K562 (cell line): ENCODE data around the gene SF3B1. TPM values are rescaled to one million over a fixed set of nuclear protein-coding genes. Genes with fewer than 3 reads are reported as not detected.

Source experiments
- ATAC-seq: fragments of 200-7000 bp; cut with Tn5 transposase; 3 replicates; pipeline ENCODE4 v1.9.1; 2020; ENCODE audit warnings: moderate library complexity
- BruUV-seq: library from RNA; stranded (reverse); fragments of 400-500 nt; replicated peaks from 2 replicates; lab custom pipeline; 2021; lab: Mats Ljungman, UMichigan
- CTCF ChIA-PET: fragments of 300-600 bp; formaldehyde crosslinking; extraction: SDS; loops from one replicate; lab custom pipeline; 2021; ENCODE audit warnings: low intra/inter-chr PET ratio; lab: Yijun Ruan, JAX
- POLR2A ChIA-PET: fragments of 300-600, 350-650 bp; sonication (Branson Sonifier 250); formaldehyde crosslinking; extraction: SDS; loops from one replicate; lab custom pipeline; 2021; ENCODE audit warnings: antibody characterized with exemption, inconsistent platforms; lab: Yijun Ruan, JAX
- DNase-seq, 4 experiments: peaks; one replicate each; pipeline versions ENCODE4 v3.0.0 to v3.0.0-alpha.2; 2011 to 2018; ENCODE audit warnings: low spot score in 3 of 4, mixed read lengths in 3 of 4; ENCODE audit errors: extremely low read depth in 1 of 4
- FAIRE-seq: peaks from 2 replicates; lab custom pipeline; 2011; peaks lifted over from hg19 to GRCh38; lab: Jason Lieb, UNC
- H2AFZ ChIP-seq: 2 replicates; pipeline ENCODE4 v1.6.0; 2011; ENCODE audit warnings: low read depth, low read length, control low read depth, inconsistent platforms
- H3K27ac ChIP-seq: fragments of 200-600 bp; 3 replicates; pipeline ENCODE4 v1.8.0; 2011; ENCODE audit warnings: low read depth, mild to moderate bottlenecking, control low read depth, inconsistent platforms, low read length, moderate library complexity, mixed read lengths; ENCODE audit errors: extremely low read depth
- H3K27me3 ChIP-seq, 2 experiments: fragments of 300-600 bp in 1 of 2; 2 replicates in 1 of 2; 3 replicates in 1 of 2; pipeline versions ENCODE4 v1.6.0 to v1.8.0; 2011; ENCODE audit warnings: inconsistent platforms in 2 of 2, low read length in 2 of 2, mild to moderate bottlenecking in 1 of 2, mixed read lengths in 1 of 2, moderate library complexity in 1 of 2; ENCODE audit not compliant: control insufficient read depth in 2 of 2, insufficient read depth in 2 of 2
- H3K36me3 ChIP-seq: fragments of 300-600 bp; 3 replicates; pipeline ENCODE4 v1.8.0; 2011; ENCODE audit warnings: mild to moderate bottlenecking, low read length, inconsistent platforms; ENCODE audit not compliant: control insufficient read depth, insufficient read depth
- H3K4me1 ChIP-seq, 2 experiments: fragments of 200-600 bp in 1 of 2; replicated peaks in 1 of 2; 2 replicates in 1 of 2; 3 replicates in 1 of 2; pipeline versions ENCODE4 v1.5.1 to v1.8.0; 2011; ENCODE audit warnings: inconsistent platforms in 2 of 2, low read length in 2 of 2, mild to moderate bottlenecking in 1 of 2, mixed read lengths in 1 of 2, moderate library complexity in 1 of 2; ENCODE audit not compliant: control insufficient read depth in 2 of 2, insufficient read depth in 2 of 2
- H3K4me2 ChIP-seq: 2 replicates; pipeline ENCODE4 v1.6.1; 2011; ENCODE audit warnings: low read length, control low read depth, inconsistent platforms, mixed read lengths; ENCODE audit not compliant: insufficient read depth
- H3K4me3 ChIP-seq: fragments of 200-600 bp; sonication (generic), shearing (Covaris generic); 2 replicates; pipeline ENCODE4 v1.5.1; 2016; ENCODE audit warnings: control low read depth, inconsistent platforms
- H3K79me2 ChIP-seq: fragments of 200-600 bp; 3 replicates; pipeline ENCODE4 v1.8.0; 2011; ENCODE audit warnings: low read length, inconsistent platforms; ENCODE audit not compliant: control insufficient read depth, insufficient read depth
- H3K9ac ChIP-seq, 2 experiments: 2 replicates each; pipeline versions ENCODE4 v1.6.0 to v1.6.1; 2011; ENCODE audit warnings: low read depth in 2 of 2, low read length in 2 of 2, control low read depth in 1 of 2, inconsistent platforms in 1 of 2, mild to moderate bottlenecking in 1 of 2, mixed read lengths in 1 of 2; ENCODE audit not compliant: insufficient read depth in 1 of 2
- H3K9me1 ChIP-seq: one replicate; pipeline ENCODE4 v1.6.0; 2011; ENCODE audit warnings: inconsistent platforms, mild to moderate bottlenecking, low read length, moderate library complexity; ENCODE audit not compliant: control insufficient read depth, insufficient read depth
- H3K9me3 ChIP-seq: replicated peaks from 2 replicates; pipeline ENCODE4 v1.5.1; 2011; ENCODE audit warnings: low read depth, low read length, inconsistent platforms; ENCODE audit not compliant: control insufficient read depth, insufficient read depth
- H4K20me1 ChIP-seq: replicated peaks from 2 replicates; pipeline ENCODE4 v1.6.1; 2011; ENCODE audit warnings: low read length, inconsistent platforms, mixed read lengths; ENCODE audit not compliant: control insufficient read depth, insufficient read depth
- ATF1 ChIP-seq, 2 experiments: fragments of 450-650 bp in 1 of 2; IDR thresholded peaks; 2 replicates each; pipeline ENCODE4 v1.6.1; 2016; ENCODE audit warnings: missing compliant biosample characterization in 1 of 2, missing genetic modification characterization in 1 of 2
- C11orf30 ChIP-seq: fragments of 450-650 bp; IDR thresholded peaks from 2 replicates; pipeline ENCODE4 v1.6.1; 2016; ENCODE audit warnings: low read depth, mild to moderate bottlenecking
- CUX1 ChIP-seq: fragments of 200-800 bp; sonication (Bioruptor generic); IDR thresholded peaks from 2 replicates; pipeline ENCODE4 v1.6.1; 2016; ENCODE audit warnings: missing genetic modification characterization, missing compliant biosample characterization
- PTRF ChIP-seq: fragments of 450-650 bp; IDR thresholded peaks from 2 replicates; pipeline ENCODE4 v1.6.1; 2016; ENCODE audit warnings: mild to moderate bottlenecking, missing genetic modification characterization, missing compliant biosample characterization
- STAT5A ChIP-seq: IDR thresholded peaks from 2 replicates; pipeline ENCODE4 v1.6.1; 2012; ENCODE audit warnings: low read length, inconsistent platforms, borderline replicate concordance
- ZNF277 ChIP-seq: fragments of 250-450 bp; sonication (Bioruptor Pico); IDR thresholded peaks from 2 replicates; pipeline ENCODE4 v1.8.0; 2022; ENCODE audit warnings: inconsistent platforms, mild to moderate bottlenecking, moderate library complexity, borderline replicate concordance
- WGBS: fragments of 100-300 bp; shearing (Covaris generic); methylation state at CpG from one replicate; pipeline ENCODE4 v1.1.6; 2016; ENCODE audit warnings: low coverage, mixed read lengths; ENCODE audit not compliant: insufficient coverage; ENCODE audit errors: missing lambda C conversion rate; 5-methylcytosine and 5-hydroxymethylcytosine counted together
- in situ Hi-C: fragments of 300-500 bp; cut with MboI; formaldehyde crosslinking; loops from 4 replicates; pipeline ENCODE4 v1.15.0; 2018; ENCODE audit warnings: inconsistent platforms, mixed read lengths
- intact Hi-C: fragments of 100-400 bp; cut with micrococcal nuclease; formaldehyde crosslinking; loops from 2 replicates; pipeline ENCODE4 v1.14.2; 2022
- polyA plus RNA-seq, 8 experiments: library from polyadenylated mRNA; depleted of rRNA in 4 of 8; stranded (reverse) in 5 of 8; unstranded in 3 of 8; fragments of >200 nt; fragmentation: Nextera tagmentation in 2 of 8; fragmentation: Illumina TruSeq in 1 of 8; extraction: Ambion mirVana in 2 of 8; extraction: Trizol in 1 of 8; gene quantifications; 2 replicates each; pipeline versions ENCODE4 v1.2.1 to v1.2.3, GENCODE V29; 2011 to 2014; ENCODE audit warnings: inconsistent platforms in 1 of 8, missing spikeins in 1 of 8
- total RNA-seq, 7 experiments: library from RNA; depleted of rRNA in 6 of 7; stranded (reverse); fragments of >200 nt in 6 of 7; fragmentation: Illumina TruSeq in 2 of 7; extraction: Trizol in 2 of 7; gene quantifications; 2 replicates each; pipeline versions ENCODE4 v1.2.1 to v1.2.3, GENCODE V29; 2011 to 2021; ENCODE audit warnings: low replicate concordance in 1 of 7

The SF3B1 gene
- total and polyA plus RNA-seq, 9 of the 15 experiments (the other 6 are each of a cell fraction or from before 2014, with no cell fraction given), result 96.2 to 377 (median 177) TPM

GRCh38 chr2:197427986-197428385 lies 6.8 kb downstream of the SF3B1 start:
- in situ Hi-C loops, result no loop called here
- Histone ChIP-seq H2AFZ (no peak overlapping the region), H3K9me3 (no peaks in the 10 kb centered on the region), H3K9ac (peak overlapping the region in 1 of 2 experiments; percentile 58; a peak in 1 of 4 replicates), H3K79me2 (peaks cover 100% of the 10 kb centered on the region), H3K27ac (no peak overlapping the region), H3K4me3 (no peak overlapping the region), H3K27me3 (no peaks in the 10 kb centered on the region), H3K4me2 (no peak overlapping the region), H3K4me1 (peaks cover 9 to 27% of the 10 kb centered on the region in 2 experiments; a peak in 4 of 5 replicates), H4K20me1 (peaks cover 52% of the 10 kb centered on the region), H3K9me1 (no peaks in the 10 kb centered on the region), H3K36me3 (peaks cover 57% of the 10 kb centered on the region)
- WGBS, result 94% methylated on average over 2 of the region's 3 CpGs
- BruUV-seq, result no TSS peak
- ChIA-PET POLR2A (no interaction called here), CTCF (no interaction called here)
- intact Hi-C loops, result no loop called here
- ATAC-seq, result no peak
- no peak for TF ChIP-seq STAT5A
- no peak for TF ChIP-seq ATF1 (CRISPR knock-in tag; IDR thresholded peaks at IDR 0.05)
- no peak for TF ChIP-seq ATF1 (tag; IDR thresholded peaks at IDR 0.05)
- DNase-seq, result no peak
- FAIRE-seq, result no peak

GRCh38 chr2:197426723-197427603 lies 7.9 kb downstream of the SF3B1 start:
- Histone ChIP-seq H3K4me3 (no peak overlapping the region), H3K4me1 (peaks cover 9 to 20% of the 10 kb centered on the region in 2 experiments; a peak in 4 of 5 replicates), H4K20me1 (peaks cover 43% of the 10 kb centered on the region), H3K27me3 (no peaks in the 10 kb centered on the region), H3K9me3 (no peaks in the 10 kb centered on the region), H3K79me2 (peaks cover 97% of the 10 kb centered on the region), H3K27ac (no peak overlapping the region), H3K36me3 (peaks cover 58% of the 10 kb centered on the region), H3K9ac (no peak overlapping the region), H2AFZ (no peak overlapping the region), H3K4me2 (no peak overlapping the region), H3K9me1 (no peaks in the 10 kb centered on the region)
- WGBS, result 58% methylated on average over 2 of the region's 2 CpGs
- DNase-seq (no peak), ATAC-seq (no peak), FAIRE-seq (no peak)
- intact Hi-C loops, result no loop called here
- no TSS peak for BruUV-seq
- in situ Hi-C loops, result no loop called here
- ChIA-PET CTCF (no interaction called here), POLR2A (interaction anchor here (0.8 to 0.9 kb wide), 2 partner anchors 9 to 26 kb away, joined by 3 read pairs; no protein-coding TSS in a partner anchor)
- no peak for TF ChIP-seq CUX1 (CRISPR knock-in tag)
- no peak for TF ChIP-seq ZNF277 (CRISPR knock-in tag)
- 0 out of 2 replicates have a peak, but pooled peaks have one; percentile 11 for TF ChIP-seq C11orf30
- no peak for TF ChIP-seq PTRF (tag)
